Measurements from ENCODE around the gene CCNK. TPM values are rescaled to one million over a fixed set of nuclear protein-coding genes. Genes with fewer than 3 reads are reported as not detected.
A peak's percentile ranks its signal among the peaks of the same experiment; 100 is the strongest.

Gene CCNK
- total and polyA plus RNA-seq, 7 experiments from 2014 or later, result 16.5 to 139 (median 72.4) TPM

DNA sequence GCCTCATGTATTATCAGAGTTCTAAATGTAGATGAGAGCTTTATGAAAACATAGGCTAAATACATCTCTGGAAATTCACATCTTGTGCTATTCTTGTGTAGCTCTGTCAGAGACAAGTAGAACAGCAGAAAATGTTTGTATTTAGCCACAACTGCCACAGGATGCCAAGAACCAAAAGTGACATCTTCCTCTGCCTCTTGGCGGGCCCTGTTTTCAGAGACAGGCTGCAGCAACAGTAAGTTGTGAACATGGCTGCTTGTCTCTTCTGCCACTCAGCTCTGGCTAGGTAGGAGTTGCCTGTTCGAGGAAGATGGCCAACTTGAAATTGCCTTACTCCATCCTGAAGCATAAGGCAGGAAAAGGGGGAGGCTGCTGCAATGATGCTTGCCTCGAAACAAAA, 30.9 kb upstream of the CCNK start:
- Histone ChIP-seq H3K4me1 (ENCODE audit: control insufficient read depth in 2 of 2, insufficient read depth in 2 of 2, low read length in 2 of 2) (no peaks in the 10 kb centered on the region), H3K4me3 (ENCODE audit: low read length) (no peak overlapping the region), H3K27me3 (ENCODE audit: control insufficient read depth in 2 of 2, insufficient read depth in 2 of 2, low read length in 2 of 2) (no peaks in the 10 kb centered on the region), H3K9me3 (ENCODE audit: control insufficient read depth in 2 of 3, low read length in 3 of 3) (no peaks in the 10 kb centered on the region), H3K36me3 (ENCODE audit: control insufficient read depth in 2 of 3, insufficient read depth in 3 of 3, low read length in 3 of 3) (peaks cover 7 to 78% (median 15%) of the 10 kb centered on the region in 3 experiments), H3K27ac (ENCODE audit: low read depth, low read length) (no peak overlapping the region)
- ChIA-PET POLR2A (interaction anchor here (1.4 kb wide), 1 partner anchor 98 kb away, joined by 3 read pairs; no protein-coding TSS in a partner anchor), CTCF (no interaction called here)
- Mint-ChIP-seq H3K27ac (no peak overlapping the region), H3K9me3 (no peaks in the 10 kb centered on the region), H3K4me3 (no peak overlapping the region), H3K36me3 (peaks cover 10 to 63% (median 25%) of the 10 kb centered on the region in 5 donors), H3K4me1 (peaks cover 0 to 34% (median 3%) of the 10 kb centered on the region in 7 donors), H3K27me3 (no peaks in the 10 kb centered on the region)
- intact Hi-C loops (cut with micrococcal nuclease), result no loop called here
- no peak for DNase-seq
- ATAC-seq, result no peak

DNA sequence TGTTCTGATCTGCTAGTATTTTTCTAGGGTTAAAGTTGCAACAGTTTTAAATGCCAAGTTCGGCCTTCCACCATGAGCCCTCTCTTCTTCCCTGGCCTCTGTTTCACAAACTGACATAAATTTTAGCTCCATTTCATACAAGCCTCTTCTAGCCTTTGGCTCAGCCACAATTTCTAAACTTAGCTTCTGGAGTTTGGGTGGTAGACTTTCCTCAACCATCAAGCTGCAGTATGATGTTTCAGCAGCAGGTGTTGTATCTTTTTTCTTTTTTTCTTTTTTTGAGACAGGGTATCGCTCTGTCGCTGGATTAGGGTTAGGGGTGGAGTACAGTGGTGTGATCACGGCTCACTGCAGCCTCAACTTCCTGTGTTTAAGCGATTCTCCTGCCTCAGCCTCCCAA, 30.0 kb upstream of the CCNK start:
- peaks cover 7 to 77% (median 15%) of the 10 kb centered on the region in 3 experiments for H3K36me3 ChIP-seq (ENCODE audit: control insufficient read depth in 2 of 3, insufficient read depth in 3 of 3, low read length in 3 of 3)
- H3K27ac ChIP-seq (ENCODE audit: low read depth, low read length), result no peak overlapping the region
- no peaks in the 10 kb centered on the region for H3K27me3 Mint-ChIP-seq
- H3K9me3 ChIP-seq (ENCODE audit: control insufficient read depth in 2 of 3, low read length in 3 of 3), result no peaks in the 10 kb centered on the region
- ATAC-seq, result no peak
- H3K36me3 Mint-ChIP-seq, result peaks cover 10 to 60% (median 26%) of the 10 kb centered on the region in 5 donors
- peaks cover 0 to 33% (median 3%) of the 10 kb centered on the region in 7 donors for H3K4me1 Mint-ChIP-seq
- CTCF ChIA-PET, result no interaction called here
- intact Hi-C loops (cut with micrococcal nuclease), result no loop called here
- POLR2A ChIA-PET, result no interaction called here
- DNase-seq, result no peak
- H3K4me3 Mint-ChIP-seq, result no peak overlapping the region
- no peaks in the 10 kb centered on the region for H3K9me3 Mint-ChIP-seq
- H3K4me1 ChIP-seq (ENCODE audit: control insufficient read depth in 2 of 2, insufficient read depth in 2 of 2, low read length in 2 of 2), result no peaks in the 10 kb centered on the region
- peak overlapping the region in 2 of 9 donors; percentile 14 to 52 for H3K27ac Mint-ChIP-seq
- no peaks in the 10 kb centered on the region for H3K27me3 ChIP-seq (ENCODE audit: control insufficient read depth in 2 of 2, insufficient read depth in 2 of 2, low read length in 2 of 2)
- H3K4me3 ChIP-seq (ENCODE audit: low read length), result no peak overlapping the region

DNA sequence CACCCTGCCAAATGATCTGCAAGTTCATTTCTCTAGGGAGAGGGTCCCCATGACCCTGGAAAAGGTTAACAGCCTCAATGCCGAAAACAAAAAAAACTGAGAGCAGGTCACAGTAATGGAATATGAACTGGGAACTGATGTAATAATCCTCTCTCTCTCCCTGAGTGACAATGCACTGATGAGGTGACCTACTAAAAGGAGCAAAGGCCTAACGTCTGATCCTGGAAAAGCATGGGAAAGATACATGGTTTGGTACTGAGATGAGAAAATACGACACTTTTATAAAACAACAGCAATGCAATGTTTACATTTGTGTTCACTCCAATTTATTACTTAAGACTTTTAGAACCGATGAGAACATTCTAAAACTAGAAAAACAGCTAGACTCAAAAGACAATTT, 28.2 kb upstream of the CCNK start:
- ATAC-seq, result no peak
- peaks cover 0 to 29% (median 3%) of the 10 kb centered on the region in 7 donors for H3K4me1 Mint-ChIP-seq
- no peaks in the 10 kb centered on the region for H3K27me3 ChIP-seq (ENCODE audit: control insufficient read depth in 2 of 2, insufficient read depth in 2 of 2, low read length in 2 of 2)
- no peak overlapping the region for H3K4me3 ChIP-seq (ENCODE audit: low read length)
- ChIA-PET POLR2A (interaction anchor here (0.6 kb wide), 1 partner anchor 142 kb away, joined by 3 read pairs; no protein-coding TSS in a partner anchor), CTCF (interaction anchor here (0.5 to 0.6 kb wide), 2 partner anchors 446 kb away, joined by 3 to 6 read pairs; no protein-coding TSS in a partner anchor)
- no peak overlapping the region for H3K27ac ChIP-seq (ENCODE audit: low read depth, low read length)
- no peaks in the 10 kb centered on the region for H3K9me3 ChIP-seq (ENCODE audit: control insufficient read depth in 2 of 3, low read length in 3 of 3)
- peak overlapping the region in 1 of 9 donors; percentile 46 for H3K27ac Mint-ChIP-seq
- intact Hi-C loops (cut with micrococcal nuclease), result no loop called here
- H3K4me3 Mint-ChIP-seq, result no peak overlapping the region
- H3K36me3 Mint-ChIP-seq, result peaks cover 12 to 58% (median 24%) of the 10 kb centered on the region in 5 donors
- H3K4me1 ChIP-seq (ENCODE audit: control insufficient read depth in 2 of 2, insufficient read depth in 2 of 2, low read length in 2 of 2), result no peaks in the 10 kb centered on the region
- no peaks in the 10 kb centered on the region for H3K27me3 Mint-ChIP-seq
- H3K36me3 ChIP-seq (ENCODE audit: control insufficient read depth in 2 of 3, insufficient read depth in 3 of 3, low read length in 3 of 3), result peaks cover 11 to 78% (median 11%) of the 10 kb centered on the region in 3 experiments
- H3K9me3 Mint-ChIP-seq, result no peaks in the 10 kb centered on the region
- DNase-seq, result no peak

DNA sequence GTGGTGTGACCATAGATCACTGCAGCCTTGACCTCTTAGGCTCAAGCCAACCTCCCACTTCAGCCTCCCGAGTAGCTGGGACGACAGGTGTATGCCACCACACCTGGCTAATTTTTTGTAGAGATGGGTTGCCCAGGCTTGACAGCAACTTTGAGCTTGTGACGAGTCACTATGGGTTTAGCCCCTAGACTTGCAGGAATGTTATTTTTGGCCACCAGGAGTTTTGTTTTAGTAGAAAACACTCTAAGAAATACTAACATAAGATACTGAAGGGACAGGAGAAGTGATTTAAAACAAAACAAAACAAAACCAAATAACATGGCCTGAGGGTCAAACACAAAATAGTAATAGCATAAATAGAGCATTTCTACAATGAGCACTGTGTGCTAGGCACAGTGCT, 27.0 kb upstream of the CCNK start:
- H3K36me3 ChIP-seq (ENCODE audit: control insufficient read depth in 2 of 3, insufficient read depth in 3 of 3, low read length in 3 of 3), result peaks cover 6 to 71% (median 11%) of the 10 kb centered on the region in 3 experiments
- ATAC-seq, result no peak
- no peak overlapping the region for H3K4me3 Mint-ChIP-seq
- H3K4me1 ChIP-seq (ENCODE audit: control insufficient read depth in 2 of 2, insufficient read depth in 2 of 2, low read length in 2 of 2), result no peaks in the 10 kb centered on the region
- no peak for DNase-seq
- no peaks in the 10 kb centered on the region for H3K9me3 ChIP-seq (ENCODE audit: control insufficient read depth in 2 of 3, low read length in 3 of 3)
- peaks cover 9 to 56% (median 21%) of the 10 kb centered on the region in 5 donors for H3K36me3 Mint-ChIP-seq
- no peaks in the 10 kb centered on the region for H3K27me3 ChIP-seq (ENCODE audit: control insufficient read depth in 2 of 2, insufficient read depth in 2 of 2, low read length in 2 of 2)
- intact Hi-C loops (cut with micrococcal nuclease), result no loop called here
- ChIA-PET CTCF (interaction anchor here (0.6 kb wide), 1 partner anchor 52 kb away, joined by 3 read pairs; no protein-coding TSS in a partner anchor), POLR2A (interaction anchor here (0.7 kb wide), 1 partner anchor 13 kb away, joined by 3 read pairs; no protein-coding TSS in a partner anchor)
- H3K4me1 Mint-ChIP-seq, result peaks cover 0 to 20% (median 3%) of the 10 kb centered on the region in 7 donors
- H3K4me3 ChIP-seq (ENCODE audit: low read length), result no peak overlapping the region
- no peaks in the 10 kb centered on the region for H3K27me3 Mint-ChIP-seq
- H3K9me3 Mint-ChIP-seq, result no peaks in the 10 kb centered on the region
- no peak overlapping the region for H3K27ac Mint-ChIP-seq
- H3K27ac ChIP-seq (ENCODE audit: low read depth, low read length), result no peak overlapping the region

DNA sequence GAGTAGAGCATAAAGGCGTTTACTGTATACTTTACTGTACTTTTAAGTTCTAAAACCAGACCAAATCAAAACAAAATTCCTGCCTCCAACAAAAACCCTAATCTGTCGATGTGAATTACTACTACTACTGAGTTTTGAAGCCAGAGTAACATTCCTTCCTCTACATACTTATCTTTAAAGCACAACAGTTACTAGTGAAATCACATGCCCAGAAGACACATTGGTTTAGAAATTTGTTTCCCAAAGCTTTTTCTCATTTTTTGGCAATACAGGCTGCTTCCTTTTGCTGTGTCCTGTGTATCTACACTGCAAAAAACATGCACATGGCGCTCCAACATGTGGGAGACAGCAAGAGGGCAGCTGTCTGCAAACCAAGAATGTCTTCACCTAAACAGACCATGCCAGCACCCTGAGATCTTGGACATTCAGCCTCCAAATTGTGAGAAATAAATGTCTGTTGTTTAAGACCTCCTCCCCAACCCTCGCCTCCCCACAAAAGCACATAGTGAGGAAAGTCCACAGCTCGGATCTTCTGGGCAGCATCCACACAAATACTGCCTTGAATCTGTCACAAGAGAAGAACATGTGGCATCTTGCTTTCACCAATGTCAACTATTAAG, 21.6 kb upstream of the CCNK start:
- H3K4me1 Mint-ChIP-seq, result peaks cover 9 to 32% (median 12%) of the 10 kb centered on the region in 7 donors
- intact Hi-C loops (cut with micrococcal nuclease), result no loop called here
- no peaks in the 10 kb centered on the region for H3K27me3 Mint-ChIP-seq
- Histone ChIP-seq H3K27me3 (ENCODE audit: control insufficient read depth in 2 of 2, insufficient read depth in 2 of 2, low read length in 2 of 2) (no peaks in the 10 kb centered on the region), H3K36me3 (ENCODE audit: control insufficient read depth in 2 of 3, insufficient read depth in 3 of 3, low read length in 3 of 3) (peaks cover 13 to 70% (median 15%) of the 10 kb centered on the region in 3 experiments), H3K4me3 (ENCODE audit: low read length) (no peak overlapping the region), H3K27ac (ENCODE audit: low read depth, low read length) (no peak overlapping the region), H3K9me3 (ENCODE audit: control insufficient read depth in 2 of 3, low read length in 3 of 3) (no peaks in the 10 kb centered on the region), H3K4me1 (ENCODE audit: control insufficient read depth in 2 of 2, insufficient read depth in 2 of 2, low read length in 2 of 2) (no peaks in the 10 kb centered on the region)
- no peak for ATAC-seq
- peaks cover 20 to 64% (median 38%) of the 10 kb centered on the region in 5 donors for H3K36me3 Mint-ChIP-seq
- H3K4me3 Mint-ChIP-seq, result no peak overlapping the region
- ChIA-PET POLR2A (interaction anchor here (1.3 kb wide), 1 partner anchor 12 kb away, joined by 3 read pairs; no protein-coding TSS in a partner anchor), CTCF (no interaction called here)
- DNase-seq, result no peak
- H3K27ac Mint-ChIP-seq, result peak overlapping the region in 1 of 9 donors; percentile 32
- H3K9me3 Mint-ChIP-seq, result no peaks in the 10 kb centered on the region

DNA sequence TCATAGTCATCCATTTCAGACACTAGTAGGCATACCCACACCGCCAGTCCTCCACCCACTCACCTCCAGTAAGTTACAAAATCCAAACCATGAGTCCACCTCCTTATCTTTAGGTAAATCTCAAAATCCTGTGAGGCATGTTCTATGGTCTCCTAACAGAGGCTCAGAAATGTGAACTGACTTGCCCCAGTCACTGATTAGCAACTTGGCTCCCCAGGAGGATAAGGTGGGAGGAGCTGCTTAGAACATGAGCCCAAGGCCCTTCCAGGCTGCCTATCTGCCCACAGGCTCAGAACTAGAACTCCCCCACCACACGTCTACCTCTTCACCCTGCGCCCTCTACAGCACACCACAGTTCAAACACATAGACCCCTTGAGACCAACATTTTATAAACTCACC, 20.4 kb upstream of the CCNK start:
- ATAC-seq, result no peak
- H3K4me3 ChIP-seq (ENCODE audit: low read length), result no peak overlapping the region
- Mint-ChIP-seq H3K36me3 (peaks cover 18 to 64% (median 32%) of the 10 kb centered on the region in 5 donors), H3K9me3 (no peaks in the 10 kb centered on the region), H3K4me3 (no peak overlapping the region), H3K27me3 (no peaks in the 10 kb centered on the region), H3K27ac (peak overlapping the region in 1 of 9 donors; percentile 16), H3K4me1 (peaks cover 8 to 41% (median 9%) of the 10 kb centered on the region in 7 donors)
- H3K36me3 ChIP-seq (ENCODE audit: control insufficient read depth in 2 of 3, insufficient read depth in 3 of 3, low read length in 3 of 3), result peaks cover 13 to 67% (median 15%) of the 10 kb centered on the region in 3 experiments
- H3K9me3 ChIP-seq (ENCODE audit: control insufficient read depth in 2 of 3, low read length in 3 of 3), result no peaks in the 10 kb centered on the region
- intact Hi-C loops (cut with micrococcal nuclease), result no loop called here
- H3K27ac ChIP-seq (ENCODE audit: low read depth, low read length), result no peak overlapping the region
- no peaks in the 10 kb centered on the region for H3K27me3 ChIP-seq (ENCODE audit: control insufficient read depth in 2 of 2, insufficient read depth in 2 of 2, low read length in 2 of 2)
- CTCF ChIA-PET, result no interaction called here
- no peak for DNase-seq
- H3K4me1 ChIP-seq (ENCODE audit: control insufficient read depth in 2 of 2, insufficient read depth in 2 of 2, low read length in 2 of 2), result no peaks in the 10 kb centered on the region
- POLR2A ChIA-PET, result no interaction called here
